HCT116 (cell line): ENCODE measurements around the gene CLDN1.

Source experiments
- POLR2A ChIP-seq: IDR thresholded peaks from 2 replicates; pipeline ENCODE4 v1.7.0; 2011; ENCODE audit warnings: borderline replicate concordance; ENCODE audit not compliant: insufficient read depth, insufficient read length; ENCODE audit errors: extremely low read depth
- POLR2AphosphoS5 ChIP-seq: IDR thresholded peaks from 2 replicates; pipeline ENCODE4 v1.6.1; 2011; ENCODE audit warnings: mild to moderate bottlenecking, low read depth, low read length, moderate library complexity
- RAD21 ChIP-seq: IDR thresholded peaks from 2 replicates; pipeline ENCODE4 v1.6.1; 2012; ENCODE audit warnings: low read depth, mild to moderate bottlenecking
- TF ChIP-seq, protein P1 (sequence below), 3 experiments: fragments of 200-600 bp in 1 of 3; sonication (generic) in 1 of 3; IDR thresholded peaks in 2 of 3; conservative IDR thresholded peaks in 1 of 3; 2 replicates each; pipeline ENCODE4 v1.5.1; 2012 to 2017; ENCODE audit warnings: low read depth in 2 of 3, low read length in 2 of 3, antibody characterized with exemption in 1 of 3, borderline replicate concordance in 1 of 3, control low read depth in 1 of 3, mild to moderate bottlenecking in 1 of 3, mixed read lengths in 1 of 3, mixed run types in 1 of 3, moderate library complexity in 1 of 3; ENCODE audit not compliant: insufficient read depth in 1 of 3
- TF ChIP-seq, protein P2 (sequence below): IDR thresholded peaks from 2 replicates; pipeline ENCODE4 v1.6.1; 2012; ENCODE audit warnings: low read depth

DNA sequence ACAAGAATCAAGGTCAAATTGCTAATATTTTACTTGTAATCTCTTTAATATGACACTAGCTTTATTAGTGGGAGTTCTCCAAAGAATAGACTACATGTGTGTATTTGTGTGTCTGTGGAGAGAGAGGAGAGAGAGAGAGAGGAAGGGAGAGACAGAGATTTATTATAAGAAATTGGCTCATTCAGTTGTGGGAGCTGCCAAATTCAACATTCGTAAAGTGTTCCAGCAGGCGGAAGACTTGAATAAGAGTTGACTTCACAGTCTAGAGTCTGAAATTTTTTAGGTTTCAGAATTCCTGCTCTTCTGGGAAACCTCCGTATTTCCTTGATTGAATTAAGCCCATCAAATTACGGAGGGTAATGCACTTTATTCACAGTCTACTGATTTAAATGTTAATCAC, 4.7 kb upstream of the CLDN1 start:
- TF ChIP-seq, protein P1, sequence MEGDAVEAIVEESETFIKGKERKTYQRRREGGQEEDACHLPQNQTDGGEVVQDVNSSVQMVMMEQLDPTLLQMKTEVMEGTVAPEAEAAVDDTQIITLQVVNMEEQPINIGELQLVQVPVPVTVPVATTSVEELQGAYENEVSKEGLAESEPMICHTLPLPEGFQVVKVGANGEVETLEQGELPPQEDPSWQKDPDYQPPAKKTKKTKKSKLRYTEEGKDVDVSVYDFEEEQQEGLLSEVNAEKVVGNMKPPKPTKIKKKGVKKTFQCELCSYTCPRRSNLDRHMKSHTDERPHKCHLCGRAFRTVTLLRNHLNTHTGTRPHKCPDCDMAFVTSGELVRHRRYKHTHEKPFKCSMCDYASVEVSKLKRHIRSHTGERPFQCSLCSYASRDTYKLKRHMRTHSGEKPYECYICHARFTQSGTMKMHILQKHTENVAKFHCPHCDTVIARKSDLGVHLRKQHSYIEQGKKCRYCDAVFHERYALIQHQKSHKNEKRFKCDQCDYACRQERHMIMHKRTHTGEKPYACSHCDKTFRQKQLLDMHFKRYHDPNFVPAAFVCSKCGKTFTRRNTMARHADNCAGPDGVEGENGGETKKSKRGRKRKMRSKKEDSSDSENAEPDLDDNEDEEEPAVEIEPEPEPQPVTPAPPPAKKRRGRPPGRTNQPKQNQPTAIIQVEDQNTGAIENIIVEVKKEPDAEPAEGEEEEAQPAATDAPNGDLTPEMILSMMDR (IDR thresholded peaks at IDR 0.05 in 2 of 3, conservative IDR thresholded peaks at IDR 0.05 in 1 of 3; ENCODE audit: borderline replicate concordance in 1 of 3, insufficient read depth in 1 of 3, low read depth in 2 of 3, low read length in 2 of 3), result no peak
- TF ChIP-seq, protein P2, sequence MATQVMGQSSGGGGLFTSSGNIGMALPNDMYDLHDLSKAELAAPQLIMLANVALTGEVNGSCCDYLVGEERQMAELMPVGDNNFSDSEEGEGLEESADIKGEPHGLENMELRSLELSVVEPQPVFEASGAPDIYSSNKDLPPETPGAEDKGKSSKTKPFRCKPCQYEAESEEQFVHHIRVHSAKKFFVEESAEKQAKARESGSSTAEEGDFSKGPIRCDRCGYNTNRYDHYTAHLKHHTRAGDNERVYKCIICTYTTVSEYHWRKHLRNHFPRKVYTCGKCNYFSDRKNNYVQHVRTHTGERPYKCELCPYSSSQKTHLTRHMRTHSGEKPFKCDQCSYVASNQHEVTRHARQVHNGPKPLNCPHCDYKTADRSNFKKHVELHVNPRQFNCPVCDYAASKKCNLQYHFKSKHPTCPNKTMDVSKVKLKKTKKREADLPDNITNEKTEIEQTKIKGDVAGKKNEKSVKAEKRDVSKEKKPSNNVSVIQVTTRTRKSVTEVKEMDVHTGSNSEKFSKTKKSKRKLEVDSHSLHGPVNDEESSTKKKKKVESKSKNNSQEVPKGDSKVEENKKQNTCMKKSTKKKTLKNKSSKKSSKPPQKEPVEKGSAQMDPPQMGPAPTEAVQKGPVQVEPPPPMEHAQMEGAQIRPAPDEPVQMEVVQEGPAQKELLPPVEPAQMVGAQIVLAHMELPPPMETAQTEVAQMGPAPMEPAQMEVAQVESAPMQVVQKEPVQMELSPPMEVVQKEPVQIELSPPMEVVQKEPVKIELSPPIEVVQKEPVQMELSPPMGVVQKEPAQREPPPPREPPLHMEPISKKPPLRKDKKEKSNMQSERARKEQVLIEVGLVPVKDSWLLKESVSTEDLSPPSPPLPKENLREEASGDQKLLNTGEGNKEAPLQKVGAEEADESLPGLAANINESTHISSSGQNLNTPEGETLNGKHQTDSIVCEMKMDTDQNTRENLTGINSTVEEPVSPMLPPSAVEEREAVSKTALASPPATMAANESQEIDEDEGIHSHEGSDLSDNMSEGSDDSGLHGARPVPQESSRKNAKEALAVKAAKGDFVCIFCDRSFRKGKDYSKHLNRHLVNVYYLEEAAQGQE, result no peak
- TF ChIP-seq POLR2A (no peak), POLR2AphosphoS5 (no peak), RAD21 (no peak)
